Erythroblast (primary cell): ENCODE data around the gene KANSL2.

ENCODE experiments used
- DNase-seq, 2 experiments: peaks; one replicate each; lab custom pipeline; 2025; lab: John Stamatoyannopoulos, UW
- GATA1 ChIP-seq: IDR thresholded peaks from 2 replicates; pipeline ENCODE4 v1.6.1; 2011; ENCODE audit warnings: low read depth, mild to moderate bottlenecking, control low read depth, low read length, moderate library complexity
- POLR2A ChIP-seq: IDR thresholded peaks from 2 replicates; pipeline ENCODE4 v1.6.1; 2011; ENCODE audit warnings: mild to moderate bottlenecking, low read length

Gene KANSL2

DNA sequence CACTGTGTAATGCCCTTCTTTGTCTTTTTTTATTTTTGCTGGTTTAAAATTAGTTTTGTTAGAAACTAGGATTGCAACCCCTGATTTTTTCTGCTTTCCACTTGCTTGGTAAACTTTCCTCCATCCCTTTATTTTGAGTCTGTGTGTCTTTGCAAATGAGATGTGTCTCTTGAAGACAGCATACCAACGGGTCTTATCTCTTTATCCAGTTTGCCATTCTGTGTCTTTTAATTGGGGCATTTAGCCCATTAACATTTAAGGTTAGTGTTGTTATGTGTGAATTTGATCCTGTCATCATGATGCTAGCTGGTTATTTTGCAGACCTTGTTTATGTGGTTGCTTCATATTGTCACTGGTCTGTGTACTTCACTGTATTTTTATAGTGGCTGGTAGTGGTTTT lies 68.7 kb downstream of the KANSL2 start:
- no peak for DNase-seq
- TF ChIP-seq POLR2A, result no peak
- TF ChIP-seq GATA1, result no peak
